Subcutaneous abdominal adipose tissue (tissue), 5 donors: ENCODE results near the gene POU2F1.

ENCODE experiments used
- H3K27ac ChIP-seq: one replicate; pipeline ENCODE4 v1.7.0; 2013; ENCODE audit warnings: low read depth, mild to moderate bottlenecking, inconsistent platforms, low read length, moderate library complexity
- H3K27me3 ChIP-seq, 5 donors: one replicate each; pipeline ENCODE4 v1.7.0; 2013; ENCODE audit warnings: low read length in 5 of 5, inconsistent platforms in 1 of 5; ENCODE audit not compliant: control insufficient read depth in 5 of 5, insufficient read depth in 4 of 5
- H3K36me3 ChIP-seq, 5 donors: one replicate each; pipeline ENCODE4 v1.7.0; 2013; ENCODE audit warnings: low read length in 5 of 5; ENCODE audit not compliant: control insufficient read depth in 5 of 5, insufficient read depth in 5 of 5
- H3K4me1 ChIP-seq, 5 donors: one replicate each; pipeline ENCODE4 v1.7.0; 2013; ENCODE audit warnings: low read length in 5 of 5, mild to moderate bottlenecking in 3 of 5, moderate library complexity in 1 of 5; ENCODE audit not compliant: control insufficient read depth in 5 of 5, insufficient read depth in 5 of 5
- H3K4me3 ChIP-seq, 5 donors: one replicate each; pipeline ENCODE4 v1.7.0; 2013; ENCODE audit warnings: low read length in 5 of 5, low read depth in 1 of 5
- H3K9ac ChIP-seq, 5 donors: one replicate each; pipeline ENCODE4 v1.7.0; 2013; ENCODE audit warnings: low read length in 5 of 5, mild to moderate bottlenecking in 4 of 5, moderate library complexity in 3 of 5
- H3K9me3 ChIP-seq, 5 donors: one replicate each; pipeline ENCODE4 v1.7.0; 2013; ENCODE audit warnings: low read length in 5 of 5; ENCODE audit not compliant: control insufficient read depth in 5 of 5
- donor health status: healthy.
- donor health status: healthy.
- donor health status: healthy.
- donor health status: healthy.
- donor health status: healthy.

Gene POU2F1

DNA sequence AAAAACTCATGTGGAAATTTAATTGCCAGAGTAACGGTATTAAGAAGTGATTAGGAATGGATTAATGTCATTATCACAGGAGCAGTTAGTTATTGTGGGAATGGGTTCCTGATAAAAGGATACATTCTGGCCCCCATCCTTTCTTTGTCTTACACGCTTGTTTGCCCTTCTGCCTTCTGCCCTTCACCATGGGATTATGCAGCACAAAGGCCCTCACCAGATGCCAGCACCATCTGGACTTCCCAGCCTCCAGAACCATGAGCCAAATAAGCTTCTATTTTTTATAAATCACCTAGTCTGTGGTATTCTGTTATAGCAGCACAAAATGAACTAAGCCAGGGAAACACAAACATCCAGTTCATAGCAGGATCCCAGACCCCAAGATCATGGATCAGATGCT is 33.9 kb upstream of the POU2F1 start:
- H3K4me3 ChIP-seq: no peak overlapping the region
- H3K9me3 ChIP-seq: no peaks in the 10 kb centered on the region
- peaks cover 0 to 2% (median 0%) of the 10 kb centered on the region in 5 donors for H3K27me3 ChIP-seq
- H3K36me3 ChIP-seq: no peaks in the 10 kb centered on the region
- no peak overlapping the region for H3K27ac ChIP-seq
- H3K4me1 ChIP-seq: no peaks in the 10 kb centered on the region
- H3K9ac ChIP-seq: no peak overlapping the region

DNA sequence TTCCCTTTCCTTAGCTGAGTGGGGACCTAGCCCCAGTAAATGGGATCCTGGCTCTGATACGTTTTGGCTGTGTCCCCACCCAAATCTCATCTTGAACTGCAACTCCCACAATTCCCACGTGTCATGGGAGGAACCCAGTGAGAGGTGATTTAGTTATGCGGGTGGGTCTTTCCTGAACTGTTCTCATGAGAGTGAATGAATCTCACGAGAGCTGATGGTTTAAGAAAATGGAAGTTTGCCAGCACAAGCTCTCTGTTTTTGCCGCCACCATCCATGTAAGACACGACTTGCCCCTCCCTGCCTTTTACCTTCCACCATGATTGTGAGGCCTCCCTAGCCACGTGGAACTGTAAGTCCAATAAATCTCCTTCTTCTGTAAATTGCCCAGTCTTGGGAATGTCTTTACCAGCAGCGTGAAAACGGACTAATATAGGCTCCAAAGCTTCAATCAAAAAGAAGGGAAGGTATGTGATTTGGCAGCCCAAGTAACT is 29.9 kb upstream of the POU2F1 start:
- H3K4me1 ChIP-seq: no peaks in the 10 kb centered on the region
- H3K9ac ChIP-seq: no peak overlapping the region

DNA sequence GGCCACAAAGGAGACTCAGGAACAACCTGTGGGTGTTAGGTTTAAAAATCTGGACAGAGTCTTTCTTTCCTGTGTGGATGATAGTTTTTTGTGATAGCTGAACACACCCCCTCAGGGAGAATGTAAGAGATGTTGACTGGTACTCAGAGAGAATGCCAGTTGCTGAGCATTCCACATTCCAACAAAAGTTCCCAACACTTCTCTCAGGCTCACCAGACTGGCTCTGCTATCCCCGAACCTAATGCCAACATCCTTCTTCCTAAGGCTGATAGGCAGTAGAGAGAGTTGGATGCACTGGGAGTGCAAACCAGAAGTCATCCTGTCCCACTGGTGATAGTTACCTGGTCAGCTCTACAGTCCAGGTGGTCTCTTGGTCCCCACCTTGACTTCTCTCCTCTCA is 28.7 kb upstream of the POU2F1 start:
- H3K27me3 ChIP-seq: peaks cover 0 to 2% (median 0%) of the 10 kb centered on the region in 5 donors
- no peak overlapping the region for H3K4me3 ChIP-seq
- no peaks in the 10 kb centered on the region for H3K4me1 ChIP-seq
- H3K9me3 ChIP-seq: no peaks in the 10 kb centered on the region
- H3K36me3 ChIP-seq: no peaks in the 10 kb centered on the region
- no peak overlapping the region for H3K9ac ChIP-seq
- H3K27ac ChIP-seq: no peak overlapping the region

More for the DNA sequence above, 29.9 kb upstream of the POU2F1 start:
- Histone ChIP-seq H3K4me3 (no peak overlapping the region), H3K27ac (no peak overlapping the region), H3K9me3 (no peaks in the 10 kb centered on the region), H3K27me3 (peaks cover 0 to 2% (median 0%) of the 10 kb centered on the region in 5 donors), H3K36me3 (no peaks in the 10 kb centered on the region)

DNA sequence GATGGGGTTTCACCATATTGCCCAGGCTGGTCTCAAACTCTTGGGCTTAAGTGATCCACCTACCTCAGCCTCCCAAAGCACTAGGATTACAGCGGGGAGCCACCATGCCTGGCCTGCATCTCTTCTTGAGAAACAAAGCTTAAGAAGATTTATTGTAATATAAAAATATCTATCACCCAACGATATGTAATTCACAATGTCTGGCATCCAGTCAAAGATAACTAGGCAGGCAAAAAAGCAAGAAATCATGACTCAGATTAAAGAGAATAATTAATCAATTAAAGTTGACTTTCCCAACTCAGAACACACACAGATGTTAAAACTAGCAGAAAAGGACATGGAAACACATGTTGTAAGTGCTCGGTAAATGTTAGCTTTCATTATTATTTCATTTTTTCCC is 26.5 kb upstream of the POU2F1 start:
- no peak overlapping the region for H3K27ac ChIP-seq
- peaks cover 0 to 2% (median 0%) of the 10 kb centered on the region in 5 donors for H3K27me3 ChIP-seq
- H3K4me1 ChIP-seq: no peaks in the 10 kb centered on the region
- H3K9ac ChIP-seq: no peak overlapping the region
- H3K9me3 ChIP-seq: no peaks in the 10 kb centered on the region
- no peaks in the 10 kb centered on the region for H3K36me3 ChIP-seq
- no peak overlapping the region for H3K4me3 ChIP-seq

DNA sequence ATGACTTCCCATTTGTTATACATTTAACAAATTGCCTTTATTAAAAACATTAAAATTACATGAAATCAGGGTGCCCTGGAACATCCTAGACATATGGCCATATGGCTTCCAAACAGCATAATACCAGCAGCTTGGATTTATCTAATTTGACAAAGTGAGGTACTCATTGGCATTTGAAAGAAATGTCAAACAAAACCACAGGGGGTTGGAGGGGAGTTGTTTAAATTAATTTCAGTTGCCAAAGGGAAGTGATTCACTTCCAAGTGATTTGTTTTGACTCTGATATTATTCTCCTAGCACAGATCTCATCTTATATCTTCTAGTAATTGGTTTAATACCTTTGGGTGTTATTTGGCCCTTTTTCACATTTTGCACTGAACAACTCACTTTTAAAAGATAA is 24.5 kb upstream of the POU2F1 start:
- Histone ChIP-seq H3K4me3 (no peak overlapping the region), H3K27ac (no peak overlapping the region), H3K9me3 (no peaks in the 10 kb centered on the region), H3K9ac (no peak overlapping the region), H3K4me1 (no peaks in the 10 kb centered on the region), H3K27me3 (no peaks in the 10 kb centered on the region), H3K36me3 (no peaks in the 10 kb centered on the region)

DNA sequence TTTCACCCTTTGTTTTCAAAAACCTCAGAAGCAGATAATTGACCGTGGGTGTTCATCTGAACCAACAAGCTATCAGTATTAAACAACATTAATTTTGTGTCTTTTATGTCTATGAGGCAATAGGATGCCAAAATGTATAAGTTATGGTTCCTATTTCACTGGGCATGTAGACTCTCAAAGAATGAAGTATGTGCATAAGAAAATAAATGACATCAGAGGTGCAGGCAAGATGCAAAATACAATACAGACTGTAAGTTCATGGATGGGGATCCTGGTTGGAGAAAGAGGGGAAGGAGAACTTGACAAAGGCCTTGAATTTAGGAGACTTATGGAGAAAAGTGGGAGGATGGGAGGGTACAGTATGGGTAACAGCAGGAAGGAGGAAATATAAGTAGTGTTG is 23.4 kb upstream of the POU2F1 start:
- Histone ChIP-seq H3K27me3 (no peaks in the 10 kb centered on the region), H3K9me3 (no peaks in the 10 kb centered on the region), H3K27ac (no peak overlapping the region), H3K36me3 (no peaks in the 10 kb centered on the region), H3K9ac (no peak overlapping the region), H3K4me1 (no peaks in the 10 kb centered on the region), H3K4me3 (no peak overlapping the region)

DNA sequence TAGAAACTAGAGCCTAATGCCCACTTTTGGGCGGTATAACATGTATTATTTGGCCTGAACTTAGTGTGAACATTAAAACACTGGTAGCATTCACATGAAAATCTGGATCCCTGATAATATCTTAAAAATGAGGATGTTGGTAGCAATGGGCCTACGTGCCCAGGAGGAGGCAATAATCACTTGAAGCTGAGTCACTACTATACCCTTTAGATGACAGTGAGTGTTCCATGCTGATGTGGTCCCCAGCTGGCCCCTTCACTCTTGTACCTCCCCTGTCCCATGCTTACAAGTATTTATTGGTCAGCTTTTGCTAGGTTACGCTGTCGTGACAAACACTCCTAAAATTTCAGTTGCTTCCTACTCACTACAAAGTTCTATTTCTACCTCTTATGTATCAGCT is 23.0 kb upstream of the POU2F1 start:
- no peak overlapping the region for H3K27ac ChIP-seq
- H3K9me3 ChIP-seq: no peaks in the 10 kb centered on the region
- H3K4me1 ChIP-seq: no peaks in the 10 kb centered on the region
- H3K9ac ChIP-seq: no peak overlapping the region
- no peaks in the 10 kb centered on the region for H3K27me3 ChIP-seq
- H3K36me3 ChIP-seq: no peaks in the 10 kb centered on the region
- no peak overlapping the region for H3K4me3 ChIP-seq

DNA sequence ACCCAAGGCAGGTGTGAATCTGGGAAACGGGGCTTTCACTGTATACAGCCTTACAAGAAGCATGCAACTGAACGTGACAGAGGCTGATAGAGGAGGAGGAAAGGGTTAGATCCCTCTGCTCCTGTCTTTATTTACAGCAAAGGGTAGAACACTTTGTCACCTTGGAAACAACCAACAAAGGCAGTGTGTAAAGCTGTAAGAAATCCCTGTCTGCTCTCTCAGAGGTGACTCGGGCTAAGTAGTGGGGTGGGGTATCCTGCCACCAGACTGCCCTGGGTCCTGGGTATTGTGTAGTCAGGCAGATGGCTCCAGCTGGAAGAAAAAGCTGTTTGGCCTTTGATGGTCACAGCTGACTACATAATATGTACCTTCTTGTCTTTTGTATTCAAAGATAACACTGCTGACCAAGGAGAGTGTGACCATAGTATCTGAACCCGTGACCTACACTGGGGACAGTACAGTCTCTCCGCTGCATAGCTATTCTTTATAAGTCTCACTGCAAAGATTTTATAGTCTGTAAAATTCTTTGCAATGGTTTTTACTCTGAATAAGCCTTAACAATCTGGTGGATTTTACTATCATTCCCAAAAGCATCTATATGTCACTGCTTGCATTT is 22.1 kb upstream of the POU2F1 start:
- no peak overlapping the region for H3K27ac ChIP-seq
- H3K9ac ChIP-seq: no peak overlapping the region
- H3K4me1 ChIP-seq: no peaks in the 10 kb centered on the region
- H3K4me3 ChIP-seq: no peak overlapping the region
- no peaks in the 10 kb centered on the region for H3K9me3 ChIP-seq
- H3K27me3 ChIP-seq: no peaks in the 10 kb centered on the region
- H3K36me3 ChIP-seq: no peaks in the 10 kb centered on the region

DNA sequence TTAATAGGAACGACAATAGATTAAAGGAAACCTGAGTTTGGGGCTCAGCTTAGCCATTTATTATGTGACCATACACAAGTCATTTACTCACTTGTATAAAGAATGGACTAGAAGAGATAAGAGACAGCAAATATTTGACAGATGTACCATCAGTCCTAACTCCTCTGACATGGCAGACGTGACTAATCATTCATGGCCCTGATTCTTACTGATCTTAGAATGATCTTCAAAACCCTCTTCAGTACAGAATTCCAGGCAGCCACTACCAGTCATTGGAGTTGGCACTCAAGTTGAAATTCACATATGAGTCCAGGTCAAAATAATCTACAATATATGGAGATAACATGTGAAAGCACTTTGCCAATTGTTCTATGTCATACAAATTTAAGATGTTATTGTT is 21.0 kb upstream of the POU2F1 start:
- no peak overlapping the region for H3K27ac ChIP-seq
- H3K4me1 ChIP-seq: no peaks in the 10 kb centered on the region
- no peaks in the 10 kb centered on the region for H3K27me3 ChIP-seq
- H3K9ac ChIP-seq: no peak overlapping the region
- H3K9me3 ChIP-seq: peaks cover 0 to 2% (median 0%) of the 10 kb centered on the region in 5 donors
- H3K4me3 ChIP-seq: no peak overlapping the region
- H3K36me3 ChIP-seq: no peaks in the 10 kb centered on the region

DNA sequence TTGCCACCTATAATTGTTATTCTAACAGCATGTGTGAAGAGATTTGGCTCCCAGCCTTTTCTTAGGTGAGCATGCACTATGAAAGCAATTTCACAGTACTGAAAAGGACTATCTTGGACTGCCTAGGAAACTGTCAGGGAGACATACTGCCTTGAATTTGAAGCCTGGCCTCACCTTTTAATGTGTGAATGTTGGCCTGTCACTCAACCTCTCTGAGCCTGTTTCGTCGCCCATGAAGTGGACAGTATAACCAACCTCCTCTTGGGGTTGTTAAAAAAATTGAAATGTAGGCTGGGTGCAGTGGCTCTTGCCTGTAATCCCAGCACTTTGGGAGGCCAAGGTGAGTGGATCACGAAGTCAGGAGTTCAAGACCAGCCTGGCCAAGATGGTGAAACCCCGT is 20.4 kb upstream of the POU2F1 start:
- no peak overlapping the region for H3K4me3 ChIP-seq
- peaks cover 0 to 2% (median 0%) of the 10 kb centered on the region in 5 donors for H3K9me3 ChIP-seq
- H3K27ac ChIP-seq: no peak overlapping the region
- H3K9ac ChIP-seq: no peak overlapping the region
- H3K27me3 ChIP-seq: no peaks in the 10 kb centered on the region
- H3K36me3 ChIP-seq: no peaks in the 10 kb centered on the region
- H3K4me1 ChIP-seq: no peaks in the 10 kb centered on the region
